KBM-7 (cell line): ENCODE data around the gene CYP11A1.
"Not testable (repeated sequence)": the region's sequence is repeated elsewhere in the genome, so short reads cannot be mapped to it uniquely, and the experiment has no call there.

Experiments
- DNase-seq: peaks from one replicate; pipeline ENCODE4 v3.0.0-alpha.2; 2015
- in situ Hi-C: fragments of 300-500 bp; cut with MboI; formaldehyde crosslinking; loops from 2 replicates; pipeline ENCODE4 v1.14.3; 2020; ENCODE audit warnings: low sequenced_read_pairs, low pct_unique_long_range_greater_than_20kb, mixed read lengths

The CYP11A1 gene

DNA sequence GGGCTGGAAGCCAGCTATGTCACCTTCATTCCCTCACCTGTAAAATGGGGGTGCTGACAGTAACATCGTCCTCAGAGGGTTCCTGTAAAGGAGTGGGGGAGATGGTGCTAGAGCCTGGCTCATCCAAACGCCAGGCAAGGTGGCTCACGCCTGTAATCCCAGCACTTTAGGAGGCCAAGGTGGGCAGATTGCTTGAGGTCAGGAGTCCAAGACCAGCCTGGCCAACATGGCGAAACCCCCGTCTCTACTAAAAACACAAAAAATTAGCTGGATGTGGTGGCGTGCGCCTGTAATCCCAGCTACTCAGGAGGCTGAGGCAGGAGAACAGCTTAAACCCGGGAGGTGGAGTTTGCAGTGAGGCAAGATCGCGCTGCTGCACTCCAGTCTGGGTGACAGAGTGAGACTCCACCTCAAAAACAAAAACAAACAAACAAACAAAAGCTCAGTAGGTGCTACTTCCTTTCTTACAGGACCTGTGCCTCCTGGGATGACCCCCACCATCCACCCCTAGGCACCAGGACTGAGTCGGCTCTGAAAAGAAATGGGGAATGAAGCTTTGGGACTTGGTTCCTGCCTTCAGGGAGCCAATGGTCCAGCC is 22.7 kb upstream of the CYP11A1 start:
- in situ Hi-C loops, DNase-seq: not testable (repeated sequence)

DNA sequence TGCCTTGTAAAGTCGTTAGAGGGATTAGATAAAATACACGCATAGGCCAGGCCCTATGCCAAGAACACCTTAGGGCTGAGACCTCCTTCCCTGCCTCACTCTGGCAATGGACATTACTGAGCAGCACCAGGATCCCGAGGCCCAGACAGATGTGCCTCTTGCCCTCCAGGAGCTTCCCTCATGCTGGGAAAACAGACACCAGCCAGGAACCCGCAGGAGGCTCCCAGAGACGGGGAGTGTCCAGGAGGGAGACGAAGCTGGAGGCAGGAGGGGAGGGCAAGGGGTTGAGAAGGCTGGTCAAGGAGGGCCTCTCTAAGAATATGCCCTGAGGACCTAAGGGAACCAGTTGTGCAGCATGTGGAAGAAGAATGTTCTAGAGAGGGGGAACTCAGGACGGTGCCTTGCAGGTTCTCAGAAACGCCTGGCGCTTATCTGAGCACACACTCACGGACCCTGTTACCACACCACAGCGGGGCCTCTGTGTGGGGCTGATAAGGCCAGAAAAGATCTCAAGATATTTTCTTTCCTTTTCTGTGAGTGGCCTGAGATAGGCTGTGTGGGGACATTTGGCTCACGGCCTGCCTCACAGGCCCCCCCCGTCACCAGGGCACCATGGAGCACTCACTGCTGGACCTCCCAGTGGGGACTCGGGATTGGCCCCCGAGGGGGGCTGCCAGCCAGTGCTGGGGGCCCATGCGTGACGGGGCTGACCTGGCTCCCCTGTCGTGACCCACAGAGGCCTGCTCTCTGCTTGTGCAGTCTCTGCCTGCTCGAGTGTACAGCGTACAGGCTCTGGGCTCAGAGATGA is 22.0 kb upstream of the CYP11A1 start:
- in situ Hi-C loops, result loop anchor here (10.0 kb wide), 2 partner anchors 45 to 235 kb away; partner anchors contain the start of gene SEMA7A
- DNase-seq, result peak; percentile 97

DNA sequence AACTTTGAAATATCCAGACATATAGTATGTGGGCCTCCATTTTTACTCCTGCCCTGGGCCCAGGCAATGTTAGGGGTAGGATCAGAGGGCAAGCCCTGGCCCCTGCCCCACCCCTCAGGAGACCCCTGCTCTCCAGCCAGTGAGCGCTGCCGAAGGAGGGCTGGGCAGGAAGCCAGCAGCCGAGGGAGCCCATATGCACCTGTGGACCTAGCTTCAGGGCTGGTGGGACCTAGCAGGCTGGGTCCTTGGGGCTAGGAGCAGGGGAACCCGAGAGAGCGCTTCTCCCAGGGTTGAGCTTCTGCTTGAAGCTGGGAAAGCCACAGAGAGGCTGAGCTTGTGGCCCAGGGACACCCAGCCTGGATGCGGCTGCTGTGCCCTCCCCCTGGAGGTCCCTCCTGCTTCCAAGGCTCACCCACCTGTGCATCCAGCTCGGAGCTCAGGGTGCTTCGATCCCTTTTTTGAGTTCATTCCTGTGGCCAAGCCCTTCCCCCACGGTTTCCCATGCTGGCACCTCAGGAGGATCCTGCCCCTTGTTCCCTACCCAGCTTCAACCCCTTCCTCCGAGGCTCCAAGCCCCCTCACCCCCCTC is 21.0 kb upstream of the CYP11A1 start:
- in situ Hi-C loops, result loop anchor here (10.0 kb wide), 2 partner anchors 46 to 236 kb away; partner anchors contain the start of gene SEMA7A
- DNase-seq, result no peak

DNA sequence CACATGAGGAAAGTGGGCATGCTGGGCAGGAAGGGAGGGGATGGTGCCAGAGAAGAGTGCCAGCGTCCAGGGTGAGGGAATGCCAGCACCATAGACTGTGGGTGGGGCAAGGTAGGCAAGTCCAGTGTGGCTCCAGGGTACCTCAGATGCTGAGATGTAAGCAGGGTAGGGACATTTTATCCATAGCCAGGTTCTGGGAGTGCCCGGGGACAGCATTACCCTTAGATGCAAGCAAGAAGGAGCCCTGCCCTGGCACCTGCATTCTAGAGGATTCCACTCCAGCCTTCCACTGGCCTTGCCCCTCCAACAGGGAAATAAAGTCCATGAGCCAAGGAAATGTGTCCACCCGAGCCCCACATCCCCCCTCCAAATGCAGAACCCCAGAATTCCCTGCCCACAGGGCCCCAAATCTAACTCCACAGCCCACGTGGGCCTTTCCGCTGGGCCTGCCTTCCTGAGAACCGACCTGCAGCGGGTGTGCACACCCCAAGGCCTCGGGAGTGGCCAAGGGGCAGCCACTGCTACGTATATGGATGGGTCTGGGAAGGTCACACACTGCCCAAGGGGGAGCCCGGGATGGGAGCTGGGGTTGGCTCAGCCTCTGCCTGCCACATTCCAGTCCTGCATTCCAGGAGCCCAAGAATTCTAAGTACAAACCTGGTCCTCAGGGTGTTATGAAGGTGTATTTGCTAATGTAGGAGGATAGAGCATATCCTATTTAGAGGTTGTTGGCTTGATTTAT is 20.3 kb upstream of the CYP11A1 start:
- in situ Hi-C loops, result loop anchor here (10.0 kb wide), 2 partner anchors 47 to 237 kb away; partner anchors contain the start of gene SEMA7A
- no peak for DNase-seq

DNA sequence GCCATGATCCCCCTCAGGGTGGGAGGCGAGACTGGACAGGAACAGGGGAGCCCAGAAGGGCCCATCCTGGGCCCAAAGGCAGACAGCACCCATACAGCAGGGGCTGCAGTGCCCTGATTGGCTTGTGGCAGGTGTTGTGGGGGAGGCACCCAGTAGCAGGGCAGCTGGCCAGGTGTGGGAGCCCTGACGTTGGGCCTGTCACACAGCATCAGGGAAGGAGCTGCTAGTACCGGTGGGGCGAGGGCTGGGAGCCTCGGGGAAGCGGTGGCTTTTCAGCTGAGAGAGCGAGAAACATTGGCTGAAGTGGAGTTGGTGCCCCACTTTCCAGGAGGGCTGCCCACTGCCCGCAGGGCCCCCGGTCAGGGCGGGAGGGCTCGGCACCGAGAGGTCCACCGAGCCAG is 19.7 kb upstream of the CYP11A1 start:
- in situ Hi-C loops, result loop anchor here (10.0 kb wide), 2 partner anchors 48 to 238 kb away; partner anchors contain the start of gene SEMA7A

DNA sequence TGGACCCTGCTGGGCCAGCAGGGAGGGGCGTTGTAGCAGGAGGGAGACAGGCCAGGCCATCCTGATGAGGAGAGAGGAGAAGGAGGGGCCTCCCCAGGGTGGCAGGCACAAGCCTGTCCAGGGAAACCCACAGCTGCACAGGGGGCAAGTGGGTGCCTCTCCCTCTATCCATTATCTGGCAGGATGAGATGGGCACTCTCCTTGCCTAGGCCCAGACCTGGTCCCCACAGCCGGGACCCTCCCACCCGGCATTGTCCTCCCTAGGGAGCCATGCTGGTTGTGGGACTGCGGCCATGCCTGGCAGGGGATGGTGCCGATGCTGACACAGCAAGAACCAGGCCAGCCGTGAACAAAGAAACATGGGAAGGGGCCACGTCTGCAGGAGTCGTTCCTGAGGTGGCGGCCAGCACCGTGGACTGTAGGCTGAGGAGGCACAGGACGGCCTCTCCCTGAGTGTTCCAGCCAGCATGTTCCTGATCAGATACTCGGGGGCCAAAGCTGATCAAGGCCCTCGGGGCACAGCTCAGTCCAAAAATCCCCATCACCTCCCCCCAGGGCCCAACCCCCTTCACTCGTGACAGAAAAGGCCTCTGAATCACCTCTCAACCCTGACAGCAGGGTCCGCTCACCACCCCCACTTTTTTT is 19.2 kb upstream of the CYP11A1 start:
- in situ Hi-C loops, result loop anchor here (10.0 kb wide), 2 partner anchors 48 to 238 kb away; partner anchors contain the start of gene SEMA7A
- DNase-seq, result no peak

More for the DNA sequence above, 19.7 kb upstream of the CYP11A1 start:
- no peak for DNase-seq

DNA sequence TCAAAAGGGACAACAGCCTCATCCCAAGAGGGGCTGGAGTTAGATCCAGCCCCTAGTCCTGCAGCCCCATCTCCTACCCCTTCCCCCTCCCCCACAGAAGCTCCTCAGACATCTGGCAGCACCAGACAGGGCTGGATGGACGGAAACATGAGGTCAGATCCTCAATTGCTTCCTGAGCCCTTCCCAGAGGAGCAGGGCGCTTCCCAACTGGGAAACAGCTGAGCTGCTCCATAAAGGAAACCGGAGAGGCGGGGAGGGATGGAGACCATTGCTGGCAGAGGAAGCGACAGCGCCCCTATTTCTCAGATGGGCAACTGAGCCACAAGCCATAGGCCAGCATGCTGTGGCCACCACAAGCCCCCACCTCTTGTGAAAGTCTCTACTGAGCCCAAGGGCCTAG is 18.3 kb upstream of the CYP11A1 start:
- in situ Hi-C loops, result loop anchor here (10.0 kb wide), 2 partner anchors 49 to 239 kb away; partner anchors contain the start of gene SEMA7A
- DNase-seq, result no peak

DNA sequence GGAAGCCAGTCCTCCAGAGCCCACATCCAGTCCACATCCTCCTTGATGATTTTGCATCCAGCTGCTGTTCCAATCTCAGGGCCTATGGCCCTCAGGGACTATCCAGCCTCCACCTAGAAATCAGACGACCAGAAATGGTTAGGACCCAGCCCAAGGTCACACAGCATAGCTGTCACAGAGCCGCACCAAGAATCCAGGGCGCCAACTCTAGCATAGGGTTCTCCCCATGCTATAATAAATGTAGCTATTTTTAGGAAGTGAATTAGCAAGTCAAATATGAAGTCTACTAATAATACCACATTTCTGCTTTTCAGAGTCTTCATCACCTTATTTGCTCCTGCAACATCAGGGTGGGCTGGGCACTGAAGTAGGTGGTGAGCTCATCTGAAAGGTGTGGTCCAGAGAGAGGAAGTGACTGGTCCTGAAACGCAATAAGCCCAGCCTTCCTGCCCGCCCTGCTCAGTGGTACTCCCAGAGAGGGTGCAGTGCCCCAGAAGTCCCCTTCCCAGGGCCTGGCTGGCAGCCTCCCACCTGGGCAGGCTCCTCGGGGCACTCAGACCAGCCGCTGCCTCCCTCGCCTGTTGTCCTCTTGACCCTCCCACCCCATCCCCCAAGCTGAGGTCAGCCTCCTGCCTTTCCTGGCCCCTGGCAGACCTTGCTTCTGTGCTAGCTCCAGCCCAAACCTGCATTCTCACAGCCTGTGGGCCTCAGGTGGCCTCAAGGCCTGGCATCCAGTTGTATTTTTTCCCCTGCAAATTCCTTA is 17.6 kb upstream of the CYP11A1 start:
- peak; percentile 64 for DNase-seq
- in situ Hi-C loops, result loop anchor here (10.0 kb wide), 2 partner anchors 50 to 240 kb away; partner anchors contain the start of gene SEMA7A

DNA sequence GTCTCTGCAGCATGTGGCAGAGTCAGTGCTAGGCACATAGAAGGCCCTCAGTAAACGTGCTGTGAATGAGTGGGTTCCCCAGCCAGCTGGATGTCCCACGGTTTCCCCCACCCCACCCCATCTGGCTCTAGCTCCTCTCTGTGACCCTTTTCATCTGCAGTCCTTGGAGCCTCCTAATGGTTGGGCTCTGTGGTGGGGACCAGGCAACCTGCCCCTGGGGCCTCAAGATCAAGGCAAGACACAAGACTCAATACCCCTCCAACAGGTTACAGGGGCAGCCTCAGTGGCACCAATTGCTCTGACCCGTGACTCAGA is 17.1 kb upstream of the CYP11A1 start:
- no peak for DNase-seq
- in situ Hi-C loops, result loop anchor here (10.0 kb wide), 2 partner anchors 50 to 240 kb away; partner anchors contain the start of gene SEMA7A

DNA sequence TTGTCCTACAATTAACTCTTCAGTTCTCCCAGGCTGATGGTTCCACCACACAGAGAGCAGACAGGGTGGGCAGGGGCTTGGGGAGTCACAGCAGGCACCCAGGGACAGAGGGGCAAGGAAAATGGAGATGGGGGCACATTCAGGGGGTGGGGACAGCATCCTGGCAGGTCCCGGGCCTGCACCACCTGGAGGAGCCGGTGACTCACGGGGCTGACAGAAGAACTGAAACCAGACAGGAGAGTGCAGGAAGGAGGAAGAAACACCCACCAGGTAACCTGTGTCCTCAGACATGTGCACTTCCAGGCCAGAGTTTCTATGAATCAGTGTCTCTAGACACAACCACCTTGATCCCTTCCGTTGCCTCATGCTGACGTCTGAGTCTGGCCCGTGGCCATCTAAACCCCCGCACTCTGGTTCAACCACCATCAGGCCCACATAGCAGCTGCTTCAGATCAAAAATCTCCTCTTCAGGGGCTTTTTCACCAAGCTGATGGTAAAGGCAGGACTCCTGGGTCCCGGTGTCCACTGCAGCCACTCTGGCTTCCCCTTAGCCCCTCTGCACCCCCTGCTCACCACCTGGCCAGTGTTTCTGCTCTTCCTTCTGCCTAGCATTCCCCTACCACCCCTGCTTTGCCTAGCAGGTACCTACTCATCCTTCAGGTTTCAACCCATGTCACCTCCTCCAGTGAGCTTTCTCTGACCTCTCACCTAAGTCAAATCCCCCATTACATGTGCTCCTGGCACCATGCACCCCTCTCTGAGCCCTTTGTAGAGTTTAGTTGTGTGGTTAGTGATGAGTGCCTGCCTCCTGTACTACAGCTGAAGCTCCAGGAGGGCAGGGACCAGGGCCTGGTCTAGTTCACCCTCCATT is 16.5 kb upstream of the CYP11A1 start:
- in situ Hi-C loops, result loop anchor here (10.0 kb wide), 2 partner anchors 51 to 241 kb away; partner anchors contain the start of gene SEMA7A
- no peak for DNase-seq

DNA sequence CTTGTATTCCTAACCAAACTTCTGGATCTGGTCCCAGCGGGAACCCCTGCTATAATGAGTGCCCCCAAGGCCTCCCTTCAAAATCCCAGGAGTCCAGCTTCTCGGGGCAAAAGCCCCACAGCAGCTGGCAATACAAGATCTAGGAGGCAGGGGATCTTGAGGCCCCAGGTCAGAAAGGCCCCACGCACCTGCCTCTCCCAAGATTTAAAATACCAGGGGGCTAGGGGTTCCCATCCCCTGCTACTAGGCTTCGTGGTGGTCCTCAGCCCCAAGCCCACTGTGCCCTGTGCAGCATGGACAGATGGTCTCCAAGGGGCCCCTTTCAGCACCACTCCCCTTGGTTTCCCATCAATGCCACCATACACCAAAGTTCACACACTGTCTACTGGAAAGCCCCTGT is 15.8 kb upstream of the CYP11A1 start:
- in situ Hi-C loops, result loop anchor here (10.0 kb wide), 2 partner anchors 52 to 242 kb away; partner anchors contain the start of gene SEMA7A
- DNase-seq, result no peak

DNA sequence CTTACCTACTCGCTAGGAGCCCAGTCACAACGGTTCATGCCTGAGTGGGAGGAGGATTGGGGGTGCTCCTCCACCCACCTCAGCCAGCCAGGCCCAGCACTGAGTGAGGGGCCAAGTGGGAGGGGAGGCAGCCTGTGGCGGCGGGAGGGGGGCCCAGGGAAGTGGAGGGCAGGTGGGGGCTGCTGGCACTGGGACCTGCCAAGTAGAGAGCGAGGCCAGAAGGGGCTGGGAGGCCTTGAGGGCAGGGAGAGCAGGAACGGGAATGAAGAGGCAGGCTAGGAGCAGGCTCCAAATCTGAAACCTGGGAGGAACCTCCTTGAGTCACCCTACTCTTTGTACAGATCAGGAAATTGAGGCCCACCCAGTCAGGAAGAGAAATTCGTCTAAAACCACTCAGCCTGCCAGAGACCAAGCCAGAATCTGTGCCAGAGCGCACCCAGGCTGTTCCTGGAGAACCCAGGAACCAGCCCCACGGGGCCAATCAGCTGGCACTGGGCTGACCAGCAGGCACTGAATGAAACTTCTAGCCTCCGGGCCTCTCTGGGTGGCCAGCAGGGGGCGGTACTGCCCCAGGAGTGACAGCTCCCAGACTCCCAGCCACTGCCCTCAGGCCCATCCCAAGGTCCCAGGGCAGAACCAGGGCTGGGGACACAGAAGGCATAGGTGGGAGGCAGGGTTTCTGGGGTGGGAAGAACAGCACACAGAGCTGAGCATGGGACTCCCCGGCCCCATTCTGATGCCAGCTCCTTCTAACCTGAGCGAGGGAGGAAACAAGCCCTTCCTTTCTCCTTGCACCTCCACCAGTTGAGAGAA is 14.8 kb upstream of the CYP11A1 start:
- in situ Hi-C loops, result loop anchor here (10.0 kb wide), 2 partner anchors 53 to 243 kb away; partner anchors contain the start of gene SEMA7A
- peak; percentile 93 for DNase-seq

DNA sequence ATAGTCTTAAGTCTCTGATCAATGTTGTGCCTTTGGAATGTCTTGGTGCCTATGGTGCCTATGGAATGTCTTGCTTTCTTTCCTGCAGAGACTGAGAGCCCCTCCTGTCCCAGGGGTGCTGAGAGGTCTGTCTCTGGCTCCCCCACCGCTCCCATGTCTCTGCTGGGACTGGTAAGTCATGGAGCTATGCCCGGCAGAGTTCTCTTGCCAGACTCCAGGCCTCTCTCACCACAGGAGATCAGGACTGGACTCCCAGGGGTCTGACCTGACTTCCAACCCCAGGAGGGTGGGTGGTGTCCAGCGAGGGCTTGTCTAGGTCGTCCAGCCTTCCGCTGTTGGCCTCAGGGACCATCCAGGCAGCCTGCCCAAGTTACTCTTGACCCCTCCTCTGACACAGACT is 14.0 kb upstream of the CYP11A1 start:
- in situ Hi-C loops, result loop anchor here (10.0 kb wide), 2 partner anchors 53 to 243 kb away; partner anchors contain the start of gene SEMA7A

DNA sequence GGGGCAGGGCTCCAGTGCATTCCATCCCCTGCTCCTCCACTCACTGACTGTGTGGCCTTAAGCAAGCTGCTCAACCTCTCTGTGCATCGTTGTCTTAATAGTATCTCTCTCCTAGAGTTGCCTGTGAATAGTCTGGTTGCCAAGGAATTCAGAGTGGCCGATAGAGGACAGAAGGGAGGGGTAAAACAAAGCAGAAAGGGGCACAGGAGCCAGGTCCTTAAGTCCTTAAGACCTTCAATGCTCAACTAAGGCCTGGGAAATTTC is 13.7 kb upstream of the CYP11A1 start:
- in situ Hi-C loops, result loop anchor here (10.0 kb wide), 2 partner anchors 54 to 244 kb away; partner anchors contain the start of gene SEMA7A
- DNase-seq, result no peak

More for the DNA sequence above, 14.0 kb upstream of the CYP11A1 start:
- no peak for DNase-seq

DNA sequence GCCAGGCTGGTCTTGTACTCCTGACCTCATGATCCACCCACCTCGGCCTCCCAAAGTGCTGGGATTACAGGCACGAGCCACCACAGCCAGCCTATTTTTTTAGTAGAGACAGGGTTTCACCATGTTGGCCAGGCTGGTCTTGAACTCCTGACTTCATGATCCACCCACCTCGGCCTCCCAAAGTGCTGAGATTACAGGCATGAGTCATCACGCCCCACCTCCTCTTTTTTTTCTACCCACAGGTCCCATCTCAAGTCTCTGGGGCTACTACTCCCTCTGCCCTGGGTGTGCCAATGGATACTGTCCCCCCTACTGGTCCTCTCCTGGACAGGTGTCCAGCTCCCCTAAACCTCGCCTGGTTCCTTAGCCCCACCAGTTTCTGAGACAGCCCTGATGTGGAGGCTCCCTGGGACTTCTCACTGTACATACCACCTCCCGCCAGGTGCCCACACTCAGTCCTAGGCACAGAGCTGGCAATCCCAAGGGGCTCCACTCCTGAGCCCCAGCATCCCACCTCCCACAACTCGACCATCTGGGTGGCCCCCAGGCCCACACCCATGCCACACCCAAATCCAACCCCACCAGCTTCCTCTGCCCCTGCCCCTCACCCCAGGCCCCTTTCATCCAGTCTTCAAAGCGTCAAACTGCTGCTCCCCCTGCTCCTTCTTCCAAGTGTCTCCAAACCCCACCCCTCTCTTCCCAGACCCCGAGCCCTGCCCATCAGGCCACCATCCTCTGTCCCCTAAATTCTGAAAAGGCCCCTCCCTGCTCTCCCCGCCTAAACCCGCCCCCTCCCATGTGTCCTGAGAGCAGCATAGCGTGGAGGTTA is 13.1 kb upstream of the CYP11A1 start:
- in situ Hi-C loops, result loop anchor here (10.0 kb wide), 2 partner anchors 54 to 244 kb away; partner anchors contain the start of gene SEMA7A
- no peak for DNase-seq
